ENCODE data around the gene MAPK11.

DNA sequence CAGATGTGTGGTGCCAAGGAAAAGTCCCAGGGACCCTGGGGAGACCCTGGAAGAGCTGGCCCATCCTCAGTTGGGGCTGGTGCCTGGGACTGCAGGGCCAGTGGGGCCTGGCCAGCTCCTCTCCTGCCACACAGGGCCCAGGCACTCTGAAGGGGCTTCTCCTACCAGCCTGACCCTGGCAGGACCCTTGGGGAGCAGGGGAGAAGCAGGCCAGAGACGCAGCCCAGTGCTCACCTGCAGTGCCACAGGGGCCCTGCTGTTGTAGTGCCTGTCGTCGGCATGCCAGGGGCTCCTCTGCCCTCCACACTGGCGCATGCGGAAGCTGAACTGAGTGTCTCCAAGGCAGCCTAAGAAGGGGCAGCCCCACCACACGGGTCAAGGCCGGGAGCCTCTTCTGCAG lies 47.5 kb upstream of the MAPK11 start:
- TF ChIP-seq, protein P1, sequence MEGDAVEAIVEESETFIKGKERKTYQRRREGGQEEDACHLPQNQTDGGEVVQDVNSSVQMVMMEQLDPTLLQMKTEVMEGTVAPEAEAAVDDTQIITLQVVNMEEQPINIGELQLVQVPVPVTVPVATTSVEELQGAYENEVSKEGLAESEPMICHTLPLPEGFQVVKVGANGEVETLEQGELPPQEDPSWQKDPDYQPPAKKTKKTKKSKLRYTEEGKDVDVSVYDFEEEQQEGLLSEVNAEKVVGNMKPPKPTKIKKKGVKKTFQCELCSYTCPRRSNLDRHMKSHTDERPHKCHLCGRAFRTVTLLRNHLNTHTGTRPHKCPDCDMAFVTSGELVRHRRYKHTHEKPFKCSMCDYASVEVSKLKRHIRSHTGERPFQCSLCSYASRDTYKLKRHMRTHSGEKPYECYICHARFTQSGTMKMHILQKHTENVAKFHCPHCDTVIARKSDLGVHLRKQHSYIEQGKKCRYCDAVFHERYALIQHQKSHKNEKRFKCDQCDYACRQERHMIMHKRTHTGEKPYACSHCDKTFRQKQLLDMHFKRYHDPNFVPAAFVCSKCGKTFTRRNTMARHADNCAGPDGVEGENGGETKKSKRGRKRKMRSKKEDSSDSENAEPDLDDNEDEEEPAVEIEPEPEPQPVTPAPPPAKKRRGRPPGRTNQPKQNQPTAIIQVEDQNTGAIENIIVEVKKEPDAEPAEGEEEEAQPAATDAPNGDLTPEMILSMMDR (conservative IDR thresholded peaks at IDR 0.05; ENCODE audit: low read depth, low read length): no peak
- TF ChIP-seq EZH2phosphoT487 (IDR thresholded peaks at IDR 0.05; ENCODE audit: borderline replicate concordance, low read length) (no peak), EZH2 (IDR thresholded peaks at IDR 0.05; ENCODE audit: low read length, unreplicated experiment) (no peak)
